NCI-H1417 (cell line): ENCODE data around the gene PDCD5.

Experiments
- DNase-seq, 3 experiments: peaks; one replicate each; lab custom pipeline; 2025; lab: John Stamatoyannopoulos, UW

PDCD5 gene

DNA sequence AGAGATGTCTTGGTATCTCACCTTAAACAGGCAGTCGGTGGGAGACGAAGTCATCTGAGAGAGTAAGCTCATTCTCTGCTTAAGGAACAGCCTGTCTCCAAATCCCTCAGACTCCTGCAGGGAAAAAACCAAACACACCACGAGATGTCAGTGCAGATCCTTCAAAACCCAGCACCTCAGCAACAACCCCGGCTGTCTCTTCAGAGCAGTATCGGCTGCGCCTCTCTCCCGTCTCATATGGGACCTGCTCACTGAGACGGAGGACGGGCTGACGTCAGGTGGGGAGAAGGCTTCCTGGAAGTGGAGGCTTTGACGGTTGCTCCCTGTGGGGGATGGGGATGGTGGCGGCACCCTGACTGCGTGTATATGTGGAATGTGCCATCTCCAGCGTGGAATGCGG lies 50.4 kb downstream of the PDCD5 start:
- no peak for DNase-seq
